GM12801 (cell line): ENCODE data around the gene SH3RF3.

Experiments
- CTCF ChIP-seq: IDR thresholded peaks from one replicate; pipeline ENCODE4 v1.5.1; 2011; ENCODE audit warnings: control low read depth; ENCODE audit not compliant: insufficient read length; ENCODE audit errors: extremely low read depth

Gene SH3RF3

DNA sequence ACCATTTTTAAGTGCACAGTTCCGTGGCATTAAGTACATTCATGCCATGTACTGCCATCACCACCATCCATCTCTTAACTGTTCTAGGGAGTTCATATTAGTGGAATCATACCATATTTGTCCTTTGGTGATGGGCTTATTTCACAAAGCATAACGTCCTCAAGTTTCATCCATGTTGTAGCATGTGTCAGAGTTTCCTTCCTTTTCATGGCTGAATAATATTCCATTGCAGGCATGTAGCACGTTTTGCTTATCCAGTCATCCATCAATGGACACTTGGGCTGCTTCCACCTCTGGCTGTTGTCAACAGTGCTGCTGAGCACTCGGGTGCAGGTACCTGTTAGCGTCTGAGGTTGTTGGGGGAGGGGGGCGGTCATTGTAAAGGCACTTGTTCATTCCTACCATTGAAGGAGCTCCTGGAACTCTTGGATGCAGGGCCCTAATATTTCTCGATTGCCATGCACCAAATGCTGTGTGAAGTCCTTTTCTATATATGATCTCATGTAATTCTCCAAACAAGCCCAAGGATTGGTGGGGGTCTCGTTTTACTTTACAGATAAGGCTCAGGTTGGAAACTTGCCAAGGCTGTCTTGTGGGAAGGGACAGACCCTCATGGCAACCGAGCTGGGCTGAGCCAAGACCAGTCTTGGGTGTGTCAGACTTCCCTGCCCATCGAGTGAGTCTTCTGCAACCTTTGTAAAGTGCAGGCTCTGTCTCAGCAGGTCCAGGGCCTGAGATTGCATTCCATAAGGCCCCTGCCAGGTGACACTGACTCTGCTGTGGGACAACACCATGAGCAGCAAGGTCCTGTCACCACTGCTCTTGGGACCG, 42.9 kb upstream of the SH3RF3 start:
- TF ChIP-seq CTCF, result no peak

GRCh38 chr2:109086743-109087020, 42.3 kb upstream of the SH3RF3 start:
- TF ChIP-seq CTCF, result no peak

DNA sequence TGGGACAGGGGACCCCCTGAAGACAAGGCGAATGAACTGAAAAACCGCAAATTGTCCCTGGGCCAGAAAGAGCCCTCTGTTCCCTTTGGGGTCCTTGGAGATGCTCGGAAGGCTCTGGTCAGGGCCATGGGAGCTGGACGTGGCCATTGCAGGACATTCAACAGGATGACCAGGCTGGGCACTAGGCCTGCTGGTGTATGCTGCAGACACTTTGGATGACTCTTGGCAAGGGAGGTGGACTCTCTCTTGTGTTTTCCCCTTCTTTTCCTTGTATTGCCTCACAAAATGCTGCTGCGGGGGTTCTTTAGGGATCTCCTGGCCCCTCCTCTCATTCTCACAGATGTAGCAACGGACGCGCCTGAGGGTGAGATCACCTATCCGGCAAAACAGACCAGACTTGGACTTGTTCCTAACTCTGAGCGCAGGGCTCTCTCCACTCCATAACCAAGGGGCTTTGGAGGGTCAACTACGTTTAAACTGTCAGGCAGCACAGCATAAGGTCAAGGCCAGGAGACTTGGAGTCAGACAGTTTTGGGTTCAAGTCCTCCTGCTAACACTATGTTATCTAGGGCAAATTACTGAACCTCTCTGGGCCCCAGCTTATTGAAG, 41.8 kb upstream of the SH3RF3 start:
- TF ChIP-seq CTCF, result no peak

DNA sequence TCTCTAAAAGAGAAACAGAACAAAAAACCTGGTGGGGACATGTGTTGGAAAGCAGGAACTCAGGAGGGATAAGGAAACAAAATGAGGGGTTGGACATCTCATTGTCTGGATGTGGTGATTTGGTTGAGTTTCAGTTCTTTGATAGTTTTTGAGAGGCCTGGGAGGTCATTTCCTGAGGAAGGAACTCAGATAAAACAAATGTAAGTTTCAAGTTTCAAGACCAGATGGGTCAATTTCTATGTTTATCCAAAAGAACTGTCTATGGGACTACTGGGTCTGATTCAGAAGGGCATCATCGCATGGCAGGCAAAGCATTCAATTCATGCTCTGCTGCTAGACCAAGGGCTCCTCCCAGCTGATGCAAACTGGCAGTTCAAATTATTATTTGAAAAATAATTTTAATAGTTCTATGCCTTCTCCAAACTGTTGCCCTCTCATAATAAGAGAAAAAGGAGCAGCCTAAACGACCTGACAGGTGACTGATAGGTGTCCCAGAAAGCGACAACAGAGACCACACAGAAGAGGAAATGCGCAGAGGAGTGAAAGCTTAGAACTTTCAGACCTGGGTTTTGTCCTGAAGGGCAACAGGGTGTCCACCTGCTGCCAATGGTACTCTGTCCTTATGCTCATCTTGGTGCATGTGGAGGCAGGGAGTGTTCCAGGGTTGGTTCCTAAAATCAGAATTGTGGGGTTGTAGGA, 39.3 kb upstream of the SH3RF3 start:
- no peak for TF ChIP-seq CTCF

DNA sequence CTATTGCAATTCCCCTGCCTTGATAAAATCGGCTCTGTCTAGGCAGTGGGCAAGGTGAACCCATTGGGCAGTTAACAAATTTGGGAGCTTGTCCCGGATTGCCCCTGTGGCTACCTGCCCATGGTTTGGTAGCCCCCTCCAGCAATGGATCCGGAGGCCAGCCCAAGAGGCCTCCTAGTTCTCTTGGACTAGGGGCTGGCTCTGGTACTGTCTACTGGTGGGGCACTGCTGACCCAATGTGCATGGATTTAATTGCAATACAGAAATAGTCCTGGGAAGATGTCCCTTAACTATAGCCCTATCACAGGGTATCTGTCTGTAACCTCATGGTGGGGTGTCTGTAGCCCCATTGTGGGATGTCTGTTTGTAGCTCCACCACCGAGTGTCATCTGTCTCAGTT, 37.5 kb upstream of the SH3RF3 start:
- TF ChIP-seq CTCF, result no peak

GRCh38 chr2:109094144-109094543, 34.9 kb upstream of the SH3RF3 start:
- TF ChIP-seq CTCF, result no peak

- TF ChIP-seq CTCF, result no peak
Observed at GRCh38 chr2:109098251-109098920, 30.6 kb upstream of the SH3RF3 start.
